HCT116 (cell line): ENCODE measurements around the gene TEK. TPM values are rescaled to one million over a fixed set of nuclear protein-coding genes. Genes with fewer than 3 reads are reported as not detected.

Experiments
- ATAC-seq: fragments of 200-7000 bp; cut with Tn5 transposase; 2 replicates; pipeline ENCODE4 v1.9.1; 2020; ENCODE audit warnings: mild to moderate bottlenecking, moderate library complexity
- BruUV-seq: library from RNA; stranded (reverse); fragments of 400-500 nt; replicated peaks from 2 replicates; lab custom pipeline; 2021; lab: Mats Ljungman, UMichigan
- CTCF ChIA-PET: fragments of 300-600 bp; sonication (Branson Sonifier 250); formaldehyde crosslinking; loops from one replicate; lab custom pipeline; 2021; ENCODE audit warnings: antibody characterized with exemption; lab: Charles Lee
- POLR2A ChIA-PET: fragments of 300-600, 350-600 bp; sonication (Branson Sonifier 250); formaldehyde crosslinking; loops from one replicate; lab custom pipeline; 2021; ENCODE audit warnings: antibody characterized with exemption; lab: Charles Lee
- RAD21 ChIA-PET, 2 experiments: fragments of 300-600 bp; sonication (Branson Sonifier 250); formaldehyde crosslinking; loops; one replicate each; lab custom pipeline; 2023; ENCODE audit warnings: low total read pairs in 2 of 2; ENCODE audit not compliant: uncharacterized antibody in 2 of 2, unreplicated experiment in 2 of 2, low non-redundant PET in 1 of 2; lab: Charles Lee
- DNase-seq: peaks from one replicate; pipeline ENCODE4 v3.0.0-alpha.2; 2010; ENCODE audit warnings: low read depth, low spot score
- H2AFZ ChIP-seq: fragments of 200-600 bp; shearing (Covaris generic), sonication (generic); 2 replicates; pipeline ENCODE4 v1.6.1; 2017; ENCODE audit warnings: low read depth, mixed run types, mixed read lengths, antibody characterized with exemption, low read length; ENCODE audit not compliant: poor library complexity, severe bottlenecking
- H3K27ac ChIP-seq: 2 replicates; pipeline ENCODE4 v1.5.1; 2012; ENCODE audit warnings: low read depth, low read length
- H3K27me3 ChIP-seq: fragments of 200-600 bp; sonication (generic); 2 replicates; pipeline ENCODE4 v1.6.1; 2016; ENCODE audit warnings: mixed run types, low read length, mixed read lengths; ENCODE audit not compliant: insufficient read depth
- H3K36me3 ChIP-seq, 2 experiments: fragments of 200-500 bp in 1 of 2; fragments of 200-600 bp in 1 of 2; sonication (Bioruptor generic) in 1 of 2; sonication (generic) in 1 of 2; 2 replicates each; pipeline versions ENCODE4 v1.5.1 to v1.6.1; 2014 to 2016; ENCODE audit warnings: low read length in 2 of 2, inconsistent platforms in 1 of 2, mixed read lengths in 1 of 2, mixed run types in 1 of 2; ENCODE audit not compliant: insufficient read depth in 2 of 2, control insufficient read depth in 1 of 2
- H3K4me1 ChIP-seq, 2 experiments: fragments of 200-600 bp in 1 of 2; sonication (generic) in 1 of 2; 2 replicates each; pipeline versions ENCODE4 v1.5.1 to v1.6.1; 2012 to 2017; ENCODE audit warnings: low read length in 2 of 2, inconsistent platforms in 1 of 2, mild to moderate bottlenecking in 1 of 2, mixed read lengths in 1 of 2, mixed run types in 1 of 2, moderate library complexity in 1 of 2; ENCODE audit not compliant: insufficient read depth in 2 of 2, control insufficient read depth in 1 of 2
- H3K4me2 ChIP-seq: fragments of 200-600 bp; sonication (generic); 2 replicates; pipeline ENCODE4 v1.6.1; 2017; ENCODE audit warnings: mixed run types, low read length, mixed read lengths
- H3K4me3 ChIP-seq, 2 experiments: fragments of 200-600 bp in 1 of 2; sonication (generic) in 1 of 2; replicated peaks in 1 of 2; 2 replicates each; pipeline ENCODE4 v1.5.1; 2011 to 2016; ENCODE audit warnings: low read length in 2 of 2, control low read depth in 1 of 2, low read depth in 1 of 2, mild to moderate bottlenecking in 1 of 2, mixed read lengths in 1 of 2, mixed run types in 1 of 2
- H3K79me2 ChIP-seq: fragments of 200-600 bp; sonication (generic); 2 replicates; pipeline ENCODE4 v1.6.1; 2017; ENCODE audit warnings: mild to moderate bottlenecking, mixed run types, low read length, moderate library complexity, mixed read lengths; ENCODE audit not compliant: insufficient read depth
- H3K9ac ChIP-seq: fragments of 200-600 bp; sonication (generic); 2 replicates; pipeline ENCODE4 v1.6.1; 2016; ENCODE audit warnings: low read length, mixed read lengths
- H3K9me2 ChIP-seq: fragments of 200-600 bp; sonication (generic), shearing (Covaris generic); 2 replicates; pipeline ENCODE4 v1.6.1; 2017; ENCODE audit warnings: mixed run types, mild to moderate bottlenecking, moderate library complexity; ENCODE audit not compliant: insufficient read depth
- H3K9me3 ChIP-seq, 2 experiments: fragments of 200-500 bp in 1 of 2; fragments of 200-600 bp in 1 of 2; sonication (Bioruptor generic) in 1 of 2; sonication (generic) in 1 of 2; 2 replicates each; pipeline ENCODE4 v1.6.1; 2014 to 2017; ENCODE audit warnings: low read length in 2 of 2, mixed read lengths in 2 of 2, inconsistent platforms in 1 of 2, low read depth in 1 of 2, mild to moderate bottlenecking in 1 of 2, mixed run types in 1 of 2, moderate library complexity in 1 of 2; ENCODE audit not compliant: control insufficient read depth in 1 of 2, insufficient read depth in 1 of 2
- H4K20me1 ChIP-seq: fragments of 200-600 bp; sonication (generic), shearing (Covaris generic); 2 replicates; pipeline ENCODE4 v1.6.1; 2017; ENCODE audit warnings: mixed run types, mild to moderate bottlenecking, moderate library complexity; ENCODE audit not compliant: insufficient read depth
- ATF3 ChIP-seq: IDR thresholded peaks from 2 replicates; pipeline ENCODE4 v1.6.1; 2012
- CBX3 ChIP-seq: IDR thresholded peaks from 2 replicates; pipeline ENCODE4 v1.6.1; 2012; ENCODE audit warnings: low read depth
- CTCF ChIP-seq, 3 experiments: fragments of 200-600 bp in 1 of 3; sonication (generic) in 1 of 3; IDR thresholded peaks in 2 of 3; conservative IDR thresholded peaks in 1 of 3; 2 replicates each; pipeline ENCODE4 v1.5.1; 2012 to 2017; ENCODE audit warnings: low read depth in 2 of 3, low read length in 2 of 3, antibody characterized with exemption in 1 of 3, borderline replicate concordance in 1 of 3, control low read depth in 1 of 3, mild to moderate bottlenecking in 1 of 3, mixed read lengths in 1 of 3, mixed run types in 1 of 3, moderate library complexity in 1 of 3; ENCODE audit not compliant: insufficient read depth in 1 of 3
- EGR1 ChIP-seq: IDR thresholded peaks from 2 replicates; pipeline ENCODE4 v1.6.1; 2012; ENCODE audit warnings: low read depth
- ELF1 ChIP-seq: IDR thresholded peaks from 2 replicates; pipeline ENCODE4 v1.6.1; 2012; ENCODE audit warnings: low read depth, borderline replicate concordance
- EZH2 ChIP-seq: fragments of 200-600 bp; sonication (generic); IDR thresholded peaks from 2 replicates; pipeline ENCODE4 v1.6.1; 2017; ENCODE audit warnings: antibody characterized with exemption, mixed run types
- EZH2phosphoT487 ChIP-seq: fragments of 200-600 bp; IDR thresholded peaks from 2 replicates; pipeline ENCODE4 v1.6.1; 2018; ENCODE audit warnings: antibody characterized with exemption, borderline replicate concordance
- FOSL1 ChIP-seq: IDR thresholded peaks from 2 replicates; pipeline ENCODE4 v1.6.1; 2012; ENCODE audit warnings: low read depth
- JUND ChIP-seq: IDR thresholded peaks from 2 replicates; pipeline ENCODE4 v1.6.1; 2012
- MAX ChIP-seq: IDR thresholded peaks from 2 replicates; pipeline ENCODE4 v1.6.1; 2012
- POLR2AphosphoS5 ChIP-seq: IDR thresholded peaks from 2 replicates; pipeline ENCODE4 v1.6.1; 2011; ENCODE audit warnings: mild to moderate bottlenecking, low read depth, low read length, moderate library complexity
- RAD21 ChIP-seq: IDR thresholded peaks from 2 replicates; pipeline ENCODE4 v1.6.1; 2012; ENCODE audit warnings: low read depth, mild to moderate bottlenecking
- REST ChIP-seq: IDR thresholded peaks from 2 replicates; pipeline ENCODE4 v1.6.1; 2012; ENCODE audit warnings: low read depth
- TCF7L2 ChIP-seq: IDR thresholded peaks from 2 replicates; pipeline ENCODE4 v1.7.0; 2011; ENCODE audit warnings: borderline replicate concordance, inconsistent platforms; ENCODE audit not compliant: insufficient read depth, insufficient read length; ENCODE audit errors: extremely low read depth
- YY1 ChIP-seq: IDR thresholded peaks from 2 replicates; pipeline ENCODE4 v1.6.1; 2011; ENCODE audit warnings: low read length, low read depth, moderate library complexity, mild to moderate bottlenecking; ENCODE audit not compliant: insufficient replicate concordance; ENCODE audit errors: extremely low read depth
- ZBTB33 ChIP-seq: IDR thresholded peaks from 2 replicates; pipeline ENCODE4 v1.6.1; 2011; ENCODE audit warnings: mild to moderate bottlenecking, low read length, moderate library complexity; ENCODE audit not compliant: insufficient replicate concordance; ENCODE audit errors: extremely low read depth
- ZFX ChIP-seq: fragments of 450-650 bp; IDR thresholded peaks from 2 replicates; pipeline ENCODE4 v1.6.1; 2017
- ZNF274 ChIP-seq: fragments of 200-500 bp; sonication (Bioruptor generic); IDR thresholded peaks from 2 replicates; pipeline ENCODE4 v1.6.1; 2014; ENCODE audit warnings: mild to moderate bottlenecking, low read depth, low read length, inconsistent platforms
- intact Hi-C: fragments of 100-400 bp; cut with micrococcal nuclease; formaldehyde crosslinking; loops from 2 replicates; pipeline ENCODE4 v1.10.0; 2022
- total RNA-seq: library from RNA; stranded (reverse); gene quantifications from one replicate; pipeline ENCODE4 v1.2.1, GENCODE V29; 2021; ENCODE audit not compliant: unreplicated experiment

The TEK gene
- total RNA-seq, 1 experiment from 2014 or later: 0.15 TPM

- H3K27ac ChIP-seq: no peak overlapping the region
Observed at GRCh38 chr9:27124151-27124550, 15.1 kb downstream of the TEK start.

More at GRCh38 chr9:27124151-27124550, 15.1 kb downstream of the TEK start:
- TF ChIP-seq ZFX (no peak), ATF3 (no peak), ZBTB33 (no peak), EGR1 (no peak), RAD21 (no peak), REST (no peak), EZH2phosphoT487 (no peak), TCF7L2 (no peak), CBX3 (no peak), CTCF (IDR thresholded peaks at IDR 0.05 in 2 of 3, conservative IDR thresholded peaks at IDR 0.05 in 1 of 3; ENCODE audit: borderline replicate concordance in 1 of 3, insufficient read depth in 1 of 3, low read depth in 2 of 3, low read length in 2 of 3) (no peak), POLR2AphosphoS5 (no peak), EZH2 (no peak), ELF1 (no peak), MAX (no peak), FOSL1 (no peak), JUND (no peak), ZNF274 (no peak), YY1 (no peak)
- no peak for DNase-seq
- ChIA-PET RAD21 (no interaction called here), CTCF (no interaction called here), POLR2A (no interaction called here)
- intact Hi-C loops: no loop called here
- ATAC-seq: no peak
- Histone ChIP-seq H3K4me2 (no peak overlapping the region), H3K9me2 (no peaks in the 10 kb centered on the region), H4K20me1 (no peaks in the 10 kb centered on the region), H3K9me3 (no peaks in the 10 kb centered on the region), H3K79me2 (no peaks in the 10 kb centered on the region), H2AFZ (no peak overlapping the region), H3K4me3 (no peak overlapping the region), H3K36me3 (no peaks in the 10 kb centered on the region), H3K9ac (no peak overlapping the region), H3K4me1 (peaks cover 0 to 3% of the 10 kb centered on the region in 2 experiments; a peak in 1 of 4 replicates), H3K27me3 (no peaks in the 10 kb centered on the region)
- BruUV-seq: no TSS peak
